DND-41 (cell line): ENCODE results near the gene BNIPL.

Experiments
- ATAC-seq: fragments of 200-7000 bp; cut with Tn5 transposase; 3 replicates; pipeline ENCODE4 v1.9.1; 2021; ENCODE audit warnings: low read depth; ENCODE audit not compliant: insufficient read depth
- DNase-seq: peaks from one replicate; pipeline ENCODE4 v3.0.0-alpha.2; 2020
- H2AFZ ChIP-seq: 2 replicates; pipeline ENCODE4 v1.6.0; 2012; ENCODE audit warnings: low read depth, low read length
- H3K27ac ChIP-seq: 2 replicates; pipeline ENCODE4 v1.5.1; 2012; ENCODE audit warnings: low read length, inconsistent platforms
- H3K27me3 ChIP-seq: fragments of 200-600 bp; sonication (generic); 2 replicates; pipeline ENCODE4 v1.6.0; 2012; ENCODE audit warnings: low read length, mild to moderate bottlenecking, inconsistent platforms; ENCODE audit not compliant: insufficient read depth, poor library complexity
- H3K36me3 ChIP-seq: 2 replicates; pipeline ENCODE4 v1.5.1; 2012; ENCODE audit warnings: low read length, inconsistent platforms; ENCODE audit not compliant: insufficient read depth
- H3K4me1 ChIP-seq: 2 replicates; pipeline ENCODE4 v1.5.1; 2012; ENCODE audit warnings: mild to moderate bottlenecking, low read length; ENCODE audit not compliant: insufficient read depth
- H3K4me2 ChIP-seq: 2 replicates; pipeline ENCODE4 v1.6.0; 2012; ENCODE audit warnings: mild to moderate bottlenecking, moderate library complexity, low read length, inconsistent platforms; ENCODE audit not compliant: insufficient read depth
- H3K4me3 ChIP-seq, 2 experiments: fragments of 200-600 bp in 1 of 2; shearing (Covaris generic) in 1 of 2; 2 replicates each; pipeline ENCODE4 v1.5.1; 2012 to 2016; ENCODE audit warnings: inconsistent platforms in 2 of 2, low read length in 2 of 2, mild to moderate bottlenecking in 2 of 2, low read depth in 1 of 2, moderate library complexity in 1 of 2
- H3K79me2 ChIP-seq: 2 replicates; pipeline ENCODE4 v1.6.0; 2012; ENCODE audit warnings: low read length, inconsistent platforms; ENCODE audit not compliant: insufficient read depth
- H3K9ac ChIP-seq: 2 replicates; pipeline ENCODE4 v1.6.0; 2012; ENCODE audit warnings: low read depth, mild to moderate bottlenecking, inconsistent platforms, low read length, moderate library complexity
- H3K9me3 ChIP-seq: 2 replicates; pipeline ENCODE4 v1.5.1; 2012; ENCODE audit warnings: low read length, moderate library complexity, mild to moderate bottlenecking, inconsistent platforms; ENCODE audit not compliant: insufficient read depth, severe bottlenecking
- H4K20me1 ChIP-seq: 2 replicates; pipeline ENCODE4 v1.6.0; 2012; ENCODE audit warnings: low read length; ENCODE audit not compliant: insufficient read depth
- CTCF ChIP-seq: IDR thresholded peaks from 2 replicates; pipeline ENCODE4 v1.5.1; 2012; ENCODE audit warnings: borderline replicate concordance, low read length, moderate library complexity, mild to moderate bottlenecking; ENCODE audit not compliant: poor library complexity, severe bottlenecking; ENCODE audit errors: extremely low read depth
- EZH2 ChIP-seq: IDR thresholded peaks from 3 replicates; pipeline ENCODE4 v1.6.1; 2012; ENCODE audit warnings: borderline replicate concordance, low read depth, mild to moderate bottlenecking, moderate library complexity, low read length, inconsistent platforms; ENCODE audit not compliant: severe bottlenecking

The BNIPL gene

GRCh38 chr1:151009206-151009587 lies 27.2 kb upstream of the BNIPL start:
- peak overlapping the region; percentile 67 for H3K4me2 ChIP-seq
- H3K9me3 ChIP-seq = no peaks in the 10 kb centered on the region
- H3K4me1 ChIP-seq = peaks cover 64% of the 10 kb centered on the region
- H3K27ac ChIP-seq = peak overlapping the region; percentile 83
- peaks cover 43% of the 10 kb centered on the region for H3K79me2 ChIP-seq
- no peak for TF ChIP-seq EZH2
- no peak for TF ChIP-seq CTCF
- peak overlapping the region; percentile 70 for H3K9ac ChIP-seq
- H3K4me3 ChIP-seq = peak overlapping the region; percentile 40 to 73
- ATAC-seq (no peak), DNase-seq (no peak)
- H4K20me1 ChIP-seq = no peaks in the 10 kb centered on the region
- no peaks in the 10 kb centered on the region for H3K27me3 ChIP-seq
- H2AFZ ChIP-seq = peak overlapping the region; percentile 89
- peaks cover 8% of the 10 kb centered on the region; the same call in 1 of the 2 replicates for H3K36me3 ChIP-seq

GRCh38 chr1:151009674-151010345 lies 26.6 kb upstream of the BNIPL start:
- TF ChIP-seq EZH2 (no peak), CTCF (no peak)
- Histone ChIP-seq H3K9ac (peak overlapping the region; percentile 70), H3K79me2 (peaks cover 50% of the 10 kb centered on the region), H3K4me3 (peak overlapping the region; percentile 40 to 73; a peak in 3 of 4 replicates), H3K9me3 (no peaks in the 10 kb centered on the region), H3K27me3 (no peaks in the 10 kb centered on the region), H3K4me2 (peak overlapping the region; percentile 67), H3K27ac (no peak overlapping the region; the same call in 1 of the 2 replicates), H3K4me1 (peaks cover 59% of the 10 kb centered on the region), H2AFZ (no peak overlapping the region), H3K36me3 (peaks cover 8% of the 10 kb centered on the region; the same call in 1 of the 2 replicates), H4K20me1 (no peaks in the 10 kb centered on the region)
- DNase-seq (no peak), ATAC-seq (no peak)

GRCh38 chr1:151010346-151010726 lies 26.1 kb upstream of the BNIPL start:
- Histone ChIP-seq H4K20me1 (no peaks in the 10 kb centered on the region), H3K4me1 (peaks cover 55% of the 10 kb centered on the region), H3K4me2 (peak overlapping the region; percentile 67; the same call in 1 of the 2 replicates), H3K79me2 (peaks cover 50% of the 10 kb centered on the region), H3K9ac (no peak overlapping the region), H3K4me3 (no peak overlapping the region), H3K9me3 (no peaks in the 10 kb centered on the region), H2AFZ (no peak overlapping the region), H3K27ac (no peak overlapping the region), H3K36me3 (peaks cover 8% of the 10 kb centered on the region; the same call in 1 of the 2 replicates), H3K27me3 (no peaks in the 10 kb centered on the region)
- ATAC-seq (no peak), DNase-seq (no peak)
- TF ChIP-seq EZH2 (no peak), CTCF (no peak)
